GM12864 (cell line): ENCODE data around the gene NLRP1.

ENCODE experiments used
- DNase-seq: peaks from one replicate; pipeline ENCODE4 v3.0.0-alpha.2; 2011; ENCODE audit warnings: low read depth
- H3K4me3 ChIP-seq: 2 replicates; pipeline ENCODE4 v1.5.1; 2011; ENCODE audit warnings: mild to moderate bottlenecking, low read depth, low read length, control low read depth
- CTCF ChIP-seq: IDR thresholded peaks from 2 replicates; pipeline ENCODE4 v1.5.1; 2011; ENCODE audit warnings: low read depth, mild to moderate bottlenecking, moderate library complexity, low read length, control low read depth, inconsistent platforms; ENCODE audit errors: missing control alignments

NLRP1 gene

GRCh38 chr17:5605452-5605851 is 21.1 kb upstream of the NLRP1 start:
- H3K4me3 ChIP-seq, result no peak overlapping the region
- TF ChIP-seq CTCF, result no peak
- DNase-seq, result no peak

DNA sequence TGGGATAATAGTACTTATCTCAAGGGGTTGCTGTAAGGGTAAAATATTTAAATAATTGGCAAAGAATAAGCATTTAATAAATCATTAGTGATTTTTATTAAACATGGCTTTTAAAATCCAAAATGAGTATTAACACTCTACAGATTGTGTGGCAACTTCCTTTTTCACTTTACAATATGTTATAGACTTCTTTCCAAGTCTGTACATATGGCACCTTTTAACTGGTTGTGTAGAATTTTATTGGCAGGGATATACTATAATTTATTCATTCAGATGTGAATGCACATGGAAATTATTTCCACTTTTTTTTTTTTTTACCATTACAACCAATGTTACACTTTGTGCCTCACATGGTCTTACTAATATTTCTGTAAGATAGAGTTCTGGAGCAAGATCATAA is 15.7 kb upstream of the NLRP1 start:
- no peak overlapping the region for H3K4me3 ChIP-seq
- no peak for DNase-seq
- no peak for TF ChIP-seq CTCF

- no peak overlapping the region for H3K4me3 ChIP-seq
- no peak for DNase-seq
- no peak for TF ChIP-seq CTCF
These were observed 14.1 kb upstream of the NLRP1 start for GRCh38 chr17:5598457-5598856.

DNA sequence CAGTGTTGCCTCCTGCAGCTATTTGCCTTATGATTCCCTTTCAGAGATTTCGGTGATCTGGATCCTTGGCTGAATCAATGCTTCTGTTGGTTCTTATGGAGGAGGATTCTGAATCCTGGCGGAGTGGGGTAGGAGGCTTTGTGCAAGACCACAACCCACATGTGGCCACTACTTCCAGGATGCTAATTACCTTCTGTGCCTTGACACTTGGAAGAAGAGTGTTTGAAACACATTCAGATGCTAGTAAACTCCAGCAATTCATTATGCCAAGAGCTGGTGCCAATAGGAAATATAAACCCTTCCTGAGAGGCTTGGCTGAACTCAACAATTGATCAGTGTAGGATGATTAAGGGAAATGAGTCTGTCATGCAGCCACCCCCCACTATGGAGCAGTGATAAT is 12.1 kb upstream of the NLRP1 start:
- no peak for TF ChIP-seq CTCF
- no peak overlapping the region for H3K4me3 ChIP-seq
- no peak for DNase-seq

DNA sequence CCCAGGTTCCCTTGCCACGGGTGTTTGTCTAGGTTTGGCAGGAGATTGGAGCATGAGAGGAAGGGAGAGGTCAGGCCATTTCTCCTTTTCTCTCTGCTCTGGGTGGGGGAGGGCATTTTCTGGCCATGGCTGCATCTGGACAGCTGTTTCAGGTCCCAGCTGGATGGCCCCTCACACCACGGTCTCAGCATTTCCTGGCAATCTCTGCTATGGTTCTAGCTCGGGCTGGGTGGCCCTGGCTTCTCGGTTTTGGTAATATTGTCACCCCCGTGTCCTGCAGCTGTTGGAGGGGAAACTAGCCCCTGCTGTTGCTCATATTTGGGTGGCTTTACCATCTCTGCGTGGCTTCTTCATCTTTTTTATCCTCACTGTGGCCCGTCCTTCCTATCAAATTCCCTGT is 11.5 kb upstream of the NLRP1 start:
- no peak for TF ChIP-seq CTCF
- no peak for DNase-seq
- no peak overlapping the region for H3K4me3 ChIP-seq

DNA sequence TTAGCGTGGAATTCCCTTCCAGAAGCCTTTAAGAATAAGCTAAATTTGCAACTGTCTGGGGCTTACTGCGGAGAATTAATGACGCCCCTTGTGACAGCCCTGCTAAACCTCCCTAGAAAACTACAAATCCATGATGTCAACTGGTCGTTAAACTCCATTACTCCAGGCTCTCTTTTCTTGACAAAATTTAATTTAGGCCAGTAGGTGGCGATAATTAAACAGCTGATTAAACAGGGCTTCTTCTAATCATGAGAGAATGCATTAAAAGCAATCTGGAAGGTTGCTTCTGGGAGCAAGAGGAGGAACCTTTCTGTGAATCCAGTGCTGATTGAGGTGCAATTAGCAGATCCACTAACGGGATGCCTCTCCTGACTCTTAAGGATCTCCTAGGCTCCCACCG is 8.1 kb upstream of the NLRP1 start:
- no peak overlapping the region for H3K4me3 ChIP-seq
- DNase-seq, result no peak
- peak; percentile 36 for TF ChIP-seq CTCF

DNA sequence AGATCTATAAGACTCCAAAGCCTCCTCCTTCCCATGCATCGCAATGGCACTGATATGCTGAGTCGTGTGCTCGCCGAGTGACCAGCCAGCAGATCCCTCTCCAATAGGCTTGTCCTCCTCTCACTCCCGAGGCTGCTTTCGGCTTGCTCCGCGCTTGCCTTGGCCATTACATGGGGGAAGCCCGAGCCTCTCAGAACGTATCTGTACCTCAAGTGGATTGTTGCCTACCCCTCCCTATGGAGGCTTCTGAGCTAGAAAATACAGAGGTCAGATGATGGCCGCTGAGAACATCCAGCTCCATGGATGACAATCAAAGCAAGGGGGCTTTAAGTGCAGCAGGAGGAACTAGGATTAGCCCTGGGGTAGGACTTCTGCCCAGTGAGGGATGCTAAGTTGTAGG is 7.7 kb upstream of the NLRP1 start:
- no peak overlapping the region for H3K4me3 ChIP-seq
- TF ChIP-seq CTCF, result no peak
- no peak for DNase-seq
